Activated T-cell treated with anti-CD3 and anti-CD28 coated beads for 48 hours (primary cell): Measurements from ENCODE around the gene DHRS7C.

Experiments used
- DNase-seq: peaks from one replicate; pipeline ENCODE4 v3.0.0-alpha.2; 2020; ENCODE audit warnings: low read depth

The DHRS7C gene

GRCh38 chr17:9790889-9791876 lies at the start of gene DHRS7C:
Gene DHRS7C, minus strand, starts transcription at chr17:9791592. Its CDS starts 308 bp downstream, at chr17:9791284.
- DNase-seq: no peak

- DNase-seq: no peak
Measured at GRCh38 chr17:9839433-9839832, 48.0 kb upstream of the DHRS7C start.

GRCh38 chr17:9837551-9838471 lies 46.4 kb upstream of the DHRS7C start:
- no peak for DNase-seq

- DNase-seq: no peak
Measured at GRCh38 chr17:9833922-9834321, 42.5 kb upstream of the DHRS7C start.

- no peak for DNase-seq
Measured at GRCh38 chr17:9830711-9831110, 39.3 kb upstream of the DHRS7C start.

GRCh38 chr17:9829343-9829742 lies 38.0 kb upstream of the DHRS7C start:
- no peak for DNase-seq

- no peak for DNase-seq
Measured at GRCh38 chr17:9828296-9829295, 37.2 kb upstream of the DHRS7C start.

GRCh38 chr17:9825641-9826150 lies 34.3 kb upstream of the DHRS7C start, which contains the start of gene GLP2R:
Gene GLP2R, plus strand, starts transcription at chr17:9825924. Its CDS starts 140 bp downstream, at chr17:9826064.
- no peak for DNase-seq

- DNase-seq: no peak
Measured at GRCh38 chr17:9824797-9825338, 33.5 kb upstream of the DHRS7C start.

GRCh38 chr17:9824094-9824493 lies 32.7 kb upstream of the DHRS7C start:
- no peak for DNase-seq

- DNase-seq: no peak
Measured at GRCh38 chr17:9821921-9822320, 30.5 kb upstream of the DHRS7C start, which contains the start of gene GSG1L2. Gene GSG1L2, minus strand, starts transcription at chr17:9822079. Its CDS starts 8 bp downstream, at chr17:9822071.

- DNase-seq: no peak
Measured at GRCh38 chr17:9820448-9820847, 29.1 kb upstream of the DHRS7C start.

GRCh38 chr17:9818760-9819159 lies 27.4 kb upstream of the DHRS7C start:
- no peak for DNase-seq

- DNase-seq: no peak
Measured at GRCh38 chr17:9817086-9817485, 25.7 kb upstream of the DHRS7C start.

GRCh38 chr17:9816472-9816871 lies 25.1 kb upstream of the DHRS7C start:
- DNase-seq: no peak

- no peak for DNase-seq
Measured at GRCh38 chr17:9814337-9814945, 23.0 kb upstream of the DHRS7C start.

GRCh38 chr17:9813166-9813565 lies 21.8 kb upstream of the DHRS7C start:
- DNase-seq: no peak

- no peak for DNase-seq
Measured at GRCh38 chr17:9811537-9811936, 20.1 kb upstream of the DHRS7C start.

GRCh38 chr17:9811086-9811485 lies 19.7 kb upstream of the DHRS7C start:
- DNase-seq: no peak
